Neuron (in vitro differentiated cells): Measurements from ENCODE around the gene PRR20B.
A peak's percentile ranks its signal among the peaks of the same experiment; 100 is the strongest.
"Not testable (repeated sequence)": the region's sequence is repeated elsewhere in the genome, so short reads cannot be mapped to it uniquely, and the experiment has no call there.

ENCODE experiments used
- H2AFZ ChIP-seq: one replicate; pipeline ENCODE4 v1.6.1; 2013; ENCODE audit warnings: low read depth, mild to moderate bottlenecking, inconsistent platforms, low read length, moderate library complexity
- H3K27me3 ChIP-seq: one replicate; pipeline ENCODE4 v1.6.1; 2013; ENCODE audit warnings: low read length; ENCODE audit not compliant: insufficient read depth
- H3K36me3 ChIP-seq: one replicate; pipeline ENCODE4 v1.6.1; 2013; ENCODE audit warnings: low read length; ENCODE audit not compliant: insufficient read depth
- H3K4me1 ChIP-seq: one replicate; pipeline ENCODE4 v1.6.1; 2013; ENCODE audit warnings: low read length; ENCODE audit not compliant: insufficient read depth
- H3K4me3 ChIP-seq: 2 replicates; pipeline ENCODE4 v1.5.1; 2013; ENCODE audit warnings: mild to moderate bottlenecking, low read length, moderate library complexity
- H3K9me3 ChIP-seq: one replicate; pipeline ENCODE4 v1.6.1; 2013; ENCODE audit warnings: low read length

Gene PRR20B

GRCh38 chr13:57147188-57147587 lies at the start of gene PRR20B:
PRR20B (plus strand) TSS chr13:57147488; CDS start chr13:57147875, 387 bp downstream.
- not testable (repeated sequence) for H3K9me3 ChIP-seq, H3K36me3 ChIP-seq, H3K4me3 ChIP-seq

GRCh38 chr13:57114945-57115344 lies 32.3 kb upstream of the PRR20B start:
- no peaks in the 10 kb centered on the region for H3K9me3 ChIP-seq
- no peak overlapping the region for H2AFZ ChIP-seq
- H3K27me3 ChIP-seq = no peaks in the 10 kb centered on the region
- no peak overlapping the region for H3K4me3 ChIP-seq
- H3K4me1 ChIP-seq = no peaks in the 10 kb centered on the region
- H3K36me3 ChIP-seq = no peaks in the 10 kb centered on the region

More at GRCh38 chr13:57147188-57147587, at the start of gene PRR20B:
- H3K4me1 ChIP-seq, H3K27me3 ChIP-seq, H2AFZ ChIP-seq: not testable (repeated sequence)

GRCh38 chr13:57123681-57124080 lies 23.6 kb upstream of the PRR20B start:
- no peak overlapping the region for H3K4me3 ChIP-seq
- no peaks in the 10 kb centered on the region for H3K4me1 ChIP-seq
- H2AFZ ChIP-seq = no peak overlapping the region
- H3K9me3 ChIP-seq = no peaks in the 10 kb centered on the region
- H3K36me3 ChIP-seq = no peaks in the 10 kb centered on the region
- no peaks in the 10 kb centered on the region for H3K27me3 ChIP-seq

GRCh38 chr13:57128909-57129308 lies 18.4 kb upstream of the PRR20B start:
- Histone ChIP-seq H3K4me1 (no peaks in the 10 kb centered on the region), H3K27me3 (no peaks in the 10 kb centered on the region), H3K36me3 (no peaks in the 10 kb centered on the region), H2AFZ (no peak overlapping the region), H3K4me3 (no peak overlapping the region), H3K9me3 (no peaks in the 10 kb centered on the region)

- H2AFZ ChIP-seq = peak overlapping the region; percentile 36
- H3K36me3 ChIP-seq = no peaks in the 10 kb centered on the region
- H3K4me3 ChIP-seq = no peak overlapping the region
- no peaks in the 10 kb centered on the region for H3K9me3 ChIP-seq
- H3K4me1 ChIP-seq = no peaks in the 10 kb centered on the region
- H3K27me3 ChIP-seq = no peaks in the 10 kb centered on the region
Measured at GRCh38 chr13:57136093-57136492, 11.2 kb upstream of the PRR20B start.

GRCh38 chr13:57137585-57137984 lies 9.7 kb upstream of the PRR20B start:
- no peaks in the 10 kb centered on the region for H3K36me3 ChIP-seq
- no peaks in the 10 kb centered on the region for H3K9me3 ChIP-seq
- H2AFZ ChIP-seq = no peak overlapping the region
- no peak overlapping the region for H3K4me3 ChIP-seq
- H3K27me3 ChIP-seq = no peaks in the 10 kb centered on the region
- H3K4me1 ChIP-seq = no peaks in the 10 kb centered on the region

- H3K4me3 ChIP-seq = no peak overlapping the region
- no peaks in the 10 kb centered on the region for H3K9me3 ChIP-seq
- no peaks in the 10 kb centered on the region for H3K36me3 ChIP-seq
- no peaks in the 10 kb centered on the region for H3K27me3 ChIP-seq
- H3K4me1 ChIP-seq = no peaks in the 10 kb centered on the region
- no peak overlapping the region for H2AFZ ChIP-seq
Measured at GRCh38 chr13:57138988-57139387, 8.3 kb upstream of the PRR20B start.

- H3K36me3 ChIP-seq, H3K9me3 ChIP-seq, H3K4me1 ChIP-seq, H2AFZ ChIP-seq, H3K4me3 ChIP-seq, H3K27me3 ChIP-seq: not testable (repeated sequence)
Measured at GRCh38 chr13:57139781-57140180, 7.5 kb upstream of the PRR20B start.

- not testable (repeated sequence) for H3K4me1 ChIP-seq, H3K9me3 ChIP-seq, H3K27me3 ChIP-seq, H3K4me3 ChIP-seq, H2AFZ ChIP-seq, H3K36me3 ChIP-seq
Measured at GRCh38 chr13:57140235-57140968, 6.9 kb upstream of the PRR20B start, which contains the start of gene PRR20A. PRR20A (plus strand) TSS chr13:57140918; CDS start chr13:57141305, 387 bp downstream.

GRCh38 chr13:57148106-57148505 lies 818 bp downstream of the PRR20B start:
- H3K4me1 ChIP-seq, H3K36me3 ChIP-seq, H3K27me3 ChIP-seq, H3K4me3 ChIP-seq, H2AFZ ChIP-seq, H3K9me3 ChIP-seq: not testable (repeated sequence)

- H3K9me3 ChIP-seq, H3K36me3 ChIP-seq, H3K27me3 ChIP-seq, H2AFZ ChIP-seq, H3K4me1 ChIP-seq, H3K4me3 ChIP-seq: not testable (repeated sequence)
Measured at GRCh38 chr13:57153761-57154160, 6.5 kb downstream of the PRR20B start, which contains the start of gene PRR20C. PRR20C (plus strand) TSS chr13:57154061; CDS start chr13:57154448, 387 bp downstream.

GRCh38 chr13:57160332-57160731 lies 13.0 kb downstream of the PRR20B start, which contains the start of gene PRR20D:
PRR20D (plus strand) TSS chr13:57160632; CDS start chr13:57161019, 387 bp downstream.
- not testable (repeated sequence) for H3K9me3 ChIP-seq, H3K36me3 ChIP-seq, H2AFZ ChIP-seq, H3K4me3 ChIP-seq, H3K4me1 ChIP-seq, H3K27me3 ChIP-seq

- H3K4me3 ChIP-seq, H3K27me3 ChIP-seq, H2AFZ ChIP-seq, H3K36me3 ChIP-seq, H3K4me1 ChIP-seq, H3K9me3 ChIP-seq: not testable (repeated sequence)
Measured at GRCh38 chr13:57166897-57167296, 19.6 kb downstream of the PRR20B start, which contains the start of gene PRR20E. PRR20E (plus strand) TSS chr13:57167197; CDS start chr13:57167584, 387 bp downstream.

GRCh38 chr13:57191667-57192066 lies 44.4 kb downstream of the PRR20B start:
- Histone ChIP-seq H3K27me3 (no peaks in the 10 kb centered on the region), H3K36me3 (no peaks in the 10 kb centered on the region), H3K9me3 (no peaks in the 10 kb centered on the region), H2AFZ (no peak overlapping the region), H3K4me1 (no peaks in the 10 kb centered on the region), H3K4me3 (no peak overlapping the region)
